RWPE2 (cell line): ENCODE data around the gene LRMDA.

Source experiments
- ATAC-seq: fragments of 200-7000 bp; cut with Tn5 transposase; 3 replicates; pipeline ENCODE4 v1.9.1; 2021; ENCODE audit warnings: low read depth
- DNase-seq: peaks from one replicate; pipeline ENCODE4 v3.0.0-alpha.2; 2020; ENCODE audit warnings: low spot score
- H3K27ac ChIP-seq: fragments of 450-650 bp; 2 replicates; pipeline ENCODE4 v1.5.1; 2017; ENCODE audit warnings: mild to moderate bottlenecking; ENCODE audit not compliant: poor library complexity, severe bottlenecking
- H3K27me3 ChIP-seq: fragments of 250-450 bp; sonication (Bioruptor Pico); 2 replicates; pipeline ENCODE4 v1.5.1; 2021; ENCODE audit warnings: mild to moderate bottlenecking, moderate library complexity; ENCODE audit not compliant: insufficient read depth, poor library complexity, severe bottlenecking
- H3K36me3 ChIP-seq: fragments of 250-450 bp; sonication (Bioruptor Pico); 2 replicates; pipeline ENCODE4 v1.5.1; 2020; ENCODE audit warnings: low read depth, mild to moderate bottlenecking, moderate library complexity
- H3K4me1 ChIP-seq: fragments of 250-450 bp; sonication (Bioruptor Pico); 2 replicates; pipeline ENCODE4 v1.5.1; 2021; ENCODE audit warnings: mild to moderate bottlenecking, moderate library complexity; ENCODE audit not compliant: insufficient read depth, poor library complexity, severe bottlenecking
- H3K4me3 ChIP-seq: fragments of 250-450 bp; sonication (Bioruptor Pico); 2 replicates; pipeline ENCODE4 v1.5.1; 2021; ENCODE audit warnings: mild to moderate bottlenecking, moderate library complexity; ENCODE audit not compliant: severe bottlenecking
- H3K9me3 ChIP-seq: fragments of 250-450 bp; sonication (Bioruptor Pico); 2 replicates; pipeline ENCODE4 v1.5.1; 2021; ENCODE audit warnings: mild to moderate bottlenecking, moderate library complexity; ENCODE audit not compliant: severe bottlenecking
- CTCF ChIP-seq: fragments of 450-650 bp; IDR thresholded peaks from one replicate; pipeline ENCODE4 v1.5.1; 2017; ENCODE audit warnings: mild to moderate bottlenecking, moderate library complexity; ENCODE audit not compliant: poor library complexity, severe bottlenecking

LRMDA gene

GRCh38 chr10:76297358-76297757 is 865.9 kb downstream of the LRMDA start:
- H3K9me3 ChIP-seq = no peaks in the 10 kb centered on the region
- no peak overlapping the region for H3K27ac ChIP-seq
- H3K36me3 ChIP-seq = no peaks in the 10 kb centered on the region
- TF ChIP-seq CTCF = no peak
- no peaks in the 10 kb centered on the region for H3K4me1 ChIP-seq
- DNase-seq (no peak), ATAC-seq (no peak)
- no peaks in the 10 kb centered on the region for H3K27me3 ChIP-seq
- no peak overlapping the region for H3K4me3 ChIP-seq

DNA sequence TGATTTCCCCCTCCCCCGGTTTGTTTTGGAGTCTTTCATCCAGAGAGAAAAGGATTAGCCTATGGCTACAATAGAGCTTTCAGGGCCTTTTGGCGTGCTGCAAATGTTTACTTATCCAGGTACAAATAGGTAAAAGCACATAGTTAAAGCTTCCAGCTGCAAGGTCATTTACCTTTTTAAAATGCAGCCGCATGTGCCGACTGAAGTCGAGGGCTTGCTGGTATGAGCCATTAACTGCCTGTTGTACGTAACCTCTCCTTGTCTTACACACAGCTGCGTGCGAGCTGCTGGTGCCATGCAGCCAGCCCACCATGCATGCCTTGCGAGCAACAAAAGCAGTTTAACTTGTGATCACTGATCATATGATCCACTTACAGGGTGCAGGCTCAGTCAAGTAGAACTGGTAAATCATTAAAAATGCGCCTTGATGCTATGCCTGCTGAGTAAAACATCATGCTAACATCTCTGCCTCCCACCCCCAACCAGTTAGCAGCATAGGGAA is 866.4 kb downstream of the LRMDA start:
- Histone ChIP-seq H3K27me3 (no peaks in the 10 kb centered on the region), H3K27ac (no peak overlapping the region), H3K4me1 (no peaks in the 10 kb centered on the region), H3K36me3 (no peaks in the 10 kb centered on the region), H3K4me3 (no peak overlapping the region), H3K9me3 (no peaks in the 10 kb centered on the region)
- no peak for ATAC-seq
- no peak for DNase-seq
- no peak for TF ChIP-seq CTCF

GRCh38 chr10:76298329-76298728 is 866.9 kb downstream of the LRMDA start:
- Histone ChIP-seq H3K4me1 (no peaks in the 10 kb centered on the region), H3K9me3 (no peaks in the 10 kb centered on the region), H3K36me3 (no peaks in the 10 kb centered on the region), H3K4me3 (no peak overlapping the region), H3K27me3 (no peaks in the 10 kb centered on the region), H3K27ac (no peak overlapping the region)
- TF ChIP-seq CTCF = no peak
- DNase-seq (no peak), ATAC-seq (no peak)

- Histone ChIP-seq H3K4me3 (no peak overlapping the region), H3K27me3 (no peaks in the 10 kb centered on the region), H3K27ac (no peak overlapping the region), H3K36me3 (no peaks in the 10 kb centered on the region), H3K4me1 (no peaks in the 10 kb centered on the region), H3K9me3 (no peaks in the 10 kb centered on the region)
- DNase-seq (no peak), ATAC-seq (no peak)
- no peak for TF ChIP-seq CTCF
These were observed 868.1 kb downstream of the LRMDA start for GRCh38 chr10:76299501-76299900.

DNA sequence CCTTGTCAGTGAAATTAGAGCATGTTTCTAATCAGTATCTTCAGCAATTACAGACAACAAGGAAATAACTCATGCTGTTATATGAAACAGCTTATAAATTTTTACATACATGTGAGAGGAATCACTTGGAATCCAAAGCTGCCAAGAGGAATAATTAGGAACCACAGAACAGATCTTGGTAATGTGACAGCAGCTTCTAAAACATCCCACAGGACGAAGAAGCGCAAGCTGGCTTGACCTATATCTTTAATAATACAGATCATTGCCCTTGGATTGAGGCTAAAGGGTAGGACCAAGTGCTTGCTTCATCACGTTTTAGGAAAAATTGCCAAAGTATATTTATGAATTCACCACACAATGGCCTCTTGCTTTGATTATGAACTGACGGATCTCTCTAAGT is 869.8 kb downstream of the LRMDA start:
- no peak for TF ChIP-seq CTCF
- Histone ChIP-seq H3K27me3 (no peaks in the 10 kb centered on the region), H3K9me3 (no peaks in the 10 kb centered on the region), H3K4me1 (no peaks in the 10 kb centered on the region), H3K36me3 (no peaks in the 10 kb centered on the region), H3K4me3 (no peak overlapping the region), H3K27ac (no peak overlapping the region)
- ATAC-seq (no peak), DNase-seq (no peak)
